Limb (tissue), 2 donors: ENCODE measurements around the gene LSP1.

Experiments
- DNase-seq, 2 donors: peaks; one replicate each; pipeline ENCODE4 v3.0.0-alpha.2; 2016; ENCODE audit errors: extremely low spot score in 2 of 2

LSP1 gene

GRCh38 chr11:1916986-1917522 is 64.2 kb downstream of the LSP1 start:
- DNase-seq, result no peak

GRCh38 chr11:1917523-1918435 is 64.9 kb downstream of the LSP1 start:
- no peak for DNase-seq

GRCh38 chr11:1918436-1919315 is 65.8 kb downstream of the LSP1 start:
- DNase-seq, result no peak

- DNase-seq, result peak in 1 of 2 donors; percentile 52
Measured at GRCh38 chr11:1919391-1920127, 66.7 kb downstream of the LSP1 start, which contains the start of gene TNNT3. Gene TNNT3 (plus strand): TSS chr11:1919703. CDS start chr11:1922875, 3,172 bp downstream.

- no peak for DNase-seq
Measured at GRCh38 chr11:1920128-1920908, 67.4 kb downstream of the LSP1 start.

- DNase-seq, result peak in 1 of 2 donors; percentile 60
Measured at GRCh38 chr11:1920909-1921573, 68.2 kb downstream of the LSP1 start.

- peak; percentile 69 to 84 for DNase-seq
Measured at GRCh38 chr11:1921574-1922141, 68.8 kb downstream of the LSP1 start.

- DNase-seq, result peak in 1 of 2 donors; percentile 29
Measured at GRCh38 chr11:1922481-1923081, 69.7 kb downstream of the LSP1 start.

- no peak for DNase-seq
Measured at GRCh38 chr11:1923201-1923956, 70.5 kb downstream of the LSP1 start.

GRCh38 chr11:1924181-1924580 is 71.3 kb downstream of the LSP1 start:
- peak in 1 of 2 donors; percentile 45 for DNase-seq

- DNase-seq, result peak in 1 of 2 donors; percentile 30
Measured at GRCh38 chr11:1924646-1925372, 71.9 kb downstream of the LSP1 start.

GRCh38 chr11:1925373-1926155 is 72.7 kb downstream of the LSP1 start:
- no peak for DNase-seq

- DNase-seq, result peak in 1 of 2 donors; percentile 31
Measured at GRCh38 chr11:1926156-1927025, 73.5 kb downstream of the LSP1 start.

GRCh38 chr11:1927026-1927847 is 74.4 kb downstream of the LSP1 start:
- peak in 1 of 2 donors; percentile 62 for DNase-seq
